Activated CD8-positive, alpha-beta T cell treated with anti-CD3 and anti-CD28 coated beads for 36 hours (primary cell): ENCODE data around the gene UNC5A. TPM values are rescaled to one million over a fixed set of nuclear protein-coding genes. Genes with fewer than 3 reads are reported as not detected.

ENCODE experiments used
- ATAC-seq: fragments of 200-7000 bp; cut with Tn5 transposase; one replicate; pipeline ENCODE4 v1.10.0; 2021; ENCODE audit warnings: mild to moderate bottlenecking, moderate library complexity
- CTCF ChIA-PET: fragments of 350-600 bp; sonication (Branson Sonifier 250); formaldehyde crosslinking; loops from one replicate; lab custom pipeline; 2021; ENCODE audit warnings: antibody characterized with exemption; lab: Charles Lee
- POLR2A ChIA-PET: fragments of 350-600 bp; sonication (Branson Sonifier 250); formaldehyde crosslinking; loops from one replicate; lab custom pipeline; 2021; ENCODE audit warnings: antibody characterized with exemption; lab: Charles Lee
- DNase-seq: peaks from one replicate; pipeline ENCODE4 v3.0.0-alpha.2; 2020
- H3K27ac Mint-ChIP-seq: one replicate; pipeline ENCODE4 v1.8.0; 2021; ENCODE audit warnings: mild to moderate bottlenecking, mixed read lengths
- H3K27me3 Mint-ChIP-seq: one replicate; pipeline ENCODE4 v1.8.0; 2021; ENCODE audit warnings: mixed read lengths
- H3K36me3 Mint-ChIP-seq: one replicate; pipeline ENCODE4 v1.8.0; 2021; ENCODE audit warnings: low read depth, mixed read lengths
- H3K4me1 Mint-ChIP-seq: one replicate; pipeline ENCODE4 v1.8.0; 2021; ENCODE audit warnings: low read depth, mixed read lengths
- H3K4me3 Mint-ChIP-seq: one replicate; pipeline ENCODE4 v1.8.0; 2021; ENCODE audit warnings: mild to moderate bottlenecking, moderate library complexity, mixed read lengths
- H3K9me3 Mint-ChIP-seq: one replicate; pipeline ENCODE4 v1.8.0; 2021; ENCODE audit warnings: mixed read lengths
- CTCF ChIP-seq: fragments of 200-600 bp; IDR thresholded peaks from one replicate; pipeline ENCODE4 v1.8.0; 2022; ENCODE audit warnings: antibody characterized with exemption, mild to moderate bottlenecking
- intact Hi-C: fragments of 100-400 bp; cut with micrococcal nuclease; formaldehyde crosslinking; loops from one replicate; pipeline ENCODE4 v1.10.0; 2022
- total RNA-seq, 2 experiments: library from RNA; stranded (reverse); gene quantifications; one replicate each; pipeline ENCODE4 v1.2.3, GENCODE V29; 2021

UNC5A gene
- total RNA-seq, 2 experiments from 2014 or later, result not detected

- CTCF ChIA-PET, result interaction anchor here (1.9 kb wide), 1 partner anchor 132 kb away, joined by 5 read pairs; no protein-coding TSS in a partner anchor
- ATAC-seq, result no peak
- Mint-ChIP-seq H3K36me3 (no peaks in the 10 kb centered on the region), H3K9me3 (no peaks in the 10 kb centered on the region), H3K27ac (no peak overlapping the region), H3K4me3 (no peak overlapping the region), H3K27me3 (peaks cover 34% of the 10 kb centered on the region), H3K4me1 (no peaks in the 10 kb centered on the region)
- no peak for DNase-seq
- POLR2A ChIA-PET, result no interaction called here
- TF ChIP-seq CTCF, result no peak
- intact Hi-C loops, result no loop called here
These were observed 17.6 kb upstream of the UNC5A start for GRCh38 chr5:176792655-176793342.

GRCh38 chr5:176793343-176793699 is 17.0 kb upstream of the UNC5A start:
- peaks cover 35% of the 10 kb centered on the region for H3K27me3 Mint-ChIP-seq
- intact Hi-C loops, result no loop called here
- no peaks in the 10 kb centered on the region for H3K4me1 Mint-ChIP-seq
- H3K4me3 Mint-ChIP-seq, result no peak overlapping the region
- H3K36me3 Mint-ChIP-seq, result no peaks in the 10 kb centered on the region
- TF ChIP-seq CTCF, result no peak
- POLR2A ChIA-PET, result no interaction called here
- no peaks in the 10 kb centered on the region for H3K9me3 Mint-ChIP-seq
- ATAC-seq (no peak), DNase-seq (no peak)
- CTCF ChIA-PET, result no interaction called here
- H3K27ac Mint-ChIP-seq, result no peak overlapping the region

GRCh38 chr5:176793736-176794135 is 16.6 kb upstream of the UNC5A start:
- Mint-ChIP-seq H3K4me1 (no peaks in the 10 kb centered on the region), H3K27me3 (peaks cover 35% of the 10 kb centered on the region), H3K4me3 (no peak overlapping the region), H3K27ac (no peak overlapping the region), H3K9me3 (no peaks in the 10 kb centered on the region), H3K36me3 (no peaks in the 10 kb centered on the region)
- intact Hi-C loops, result no loop called here
- ATAC-seq (no peak), DNase-seq (no peak)
- no peak for TF ChIP-seq CTCF
- POLR2A ChIA-PET, result no interaction called here
- CTCF ChIA-PET, result no interaction called here

GRCh38 chr5:176794509-176794908 is 15.8 kb upstream of the UNC5A start:
- Mint-ChIP-seq H3K27ac (no peak overlapping the region), H3K4me3 (no peak overlapping the region), H3K9me3 (no peaks in the 10 kb centered on the region), H3K36me3 (no peaks in the 10 kb centered on the region), H3K27me3 (peaks cover 35% of the 10 kb centered on the region), H3K4me1 (no peaks in the 10 kb centered on the region)
- intact Hi-C loops, result no loop called here
- DNase-seq, result no peak
- CTCF ChIA-PET, result no interaction called here
- POLR2A ChIA-PET, result no interaction called here
- TF ChIP-seq CTCF, result no peak
- ATAC-seq, result no peak

GRCh38 chr5:176796411-176796810 is 13.9 kb upstream of the UNC5A start:
- Mint-ChIP-seq H3K9me3 (no peaks in the 10 kb centered on the region), H3K27me3 (peaks cover 32% of the 10 kb centered on the region), H3K27ac (no peak overlapping the region), H3K4me1 (no peaks in the 10 kb centered on the region), H3K4me3 (no peak overlapping the region), H3K36me3 (no peaks in the 10 kb centered on the region)
- ChIA-PET POLR2A (interaction anchor here (1.3 kb wide), 1 partner anchor 7 kb away, joined by 3 read pairs; no protein-coding TSS in a partner anchor), CTCF (interaction anchor here (2.6 kb wide), 1 partner anchor 135 kb away, joined by 12 read pairs; no protein-coding TSS in a partner anchor)
- DNase-seq (no peak), ATAC-seq (no peak)
- TF ChIP-seq CTCF, result no peak
- intact Hi-C loops, result no loop called here
